SK-N-MC (cell line): ENCODE data around the gene GALNT18.

Experiments used
- DNase-seq: peaks from one replicate; pipeline ENCODE4 v3.0.0-alpha.2; 2011; ENCODE audit warnings: low read depth, low spot score
- H3K27ac ChIP-seq: fragments of 200-600 bp; sonication (generic); 2 replicates; pipeline ENCODE4 v1.5.1; 2016; ENCODE audit warnings: mixed run types
- H3K36me3 ChIP-seq: fragments of 200-600 bp; sonication (generic); 2 replicates; pipeline ENCODE4 v1.6.1; 2017; ENCODE audit warnings: antibody characterized with exemption, low read length, mixed read lengths; ENCODE audit not compliant: insufficient read depth
- H3K4me3 ChIP-seq: fragments of 200-600 bp; sonication (generic); 2 replicates; pipeline ENCODE4 v1.5.1; 2016
- H3K9ac ChIP-seq: fragments of 200-600 bp; sonication (generic); 2 replicates; pipeline ENCODE4 v1.8.0; 2017; ENCODE audit warnings: mixed run types, mixed read lengths; ENCODE audit not compliant: insufficient read length
- H3K9me3 ChIP-seq: fragments of 200-600 bp; sonication (generic); 2 replicates; pipeline ENCODE4 v1.6.1; 2017; ENCODE audit warnings: low read depth, mild to moderate bottlenecking, antibody characterized with exemption, low read length, moderate library complexity, mixed read lengths
- EZH2 ChIP-seq: fragments of 200-600 bp; sonication (generic); IDR thresholded peaks from one replicate; pipeline ENCODE4 v1.6.1; 2017; ENCODE audit warnings: antibody characterized with exemption
- FOXP2 ChIP-seq: optimal IDR thresholded peaks from 2 replicates; pipeline ENCODE3; 2011; ENCODE audit warnings: mild to moderate bottlenecking, moderate library complexity; ENCODE audit not compliant: insufficient read depth; ENCODE audit errors: extremely low read length, control extremely low read depth
- POLR2AphosphoS5 ChIP-seq: IDR thresholded peaks from 2 replicates; pipeline ENCODE4 v1.6.1; 2012; ENCODE audit warnings: mild to moderate bottlenecking, low read depth, low read length, borderline replicate concordance

Gene GALNT18

GRCh38 chr11:11476971-11477645 lies 144.7 kb downstream of the GALNT18 start:
- H3K9ac ChIP-seq, result no peak overlapping the region
- no peak overlapping the region for H3K4me3 ChIP-seq
- H3K9me3 ChIP-seq, result no peaks in the 10 kb centered on the region
- no peaks in the 10 kb centered on the region for H3K36me3 ChIP-seq
- no peak overlapping the region for H3K27ac ChIP-seq
- no peak for DNase-seq
- TF ChIP-seq POLR2AphosphoS5 (no peak), FOXP2 (no peak), EZH2 (no peak)

- no peak overlapping the region for H3K9ac ChIP-seq
- TF ChIP-seq POLR2AphosphoS5 (no peak), FOXP2 (no peak), EZH2 (no peak)
- H3K4me3 ChIP-seq, result no peak overlapping the region
- H3K9me3 ChIP-seq, result no peaks in the 10 kb centered on the region
- DNase-seq, result no peak
- no peaks in the 10 kb centered on the region for H3K36me3 ChIP-seq
- no peak overlapping the region for H3K27ac ChIP-seq
These were observed 145.3 kb downstream of the GALNT18 start for GRCh38 chr11:11476499-11476898.

- Histone ChIP-seq H3K9me3 (no peaks in the 10 kb centered on the region), H3K9ac (no peak overlapping the region), H3K36me3 (no peaks in the 10 kb centered on the region), H3K27ac (no peak overlapping the region), H3K4me3 (no peak overlapping the region)
- TF ChIP-seq FOXP2 (no peak), POLR2AphosphoS5 (no peak), EZH2 (no peak)
- no peak for DNase-seq
These were observed 149.7 kb downstream of the GALNT18 start for GRCh38 chr11:11472106-11472505.

GRCh38 chr11:11471201-11471600 lies 150.6 kb downstream of the GALNT18 start:
- TF ChIP-seq FOXP2, result no peak
- TF ChIP-seq EZH2, result no peak
- no peak for TF ChIP-seq POLR2AphosphoS5
- Histone ChIP-seq H3K27ac (no peak overlapping the region), H3K4me3 (no peak overlapping the region), H3K9ac (no peak overlapping the region), H3K9me3 (no peaks in the 10 kb centered on the region), H3K36me3 (no peaks in the 10 kb centered on the region)
- no peak for DNase-seq

- Histone ChIP-seq H3K4me3 (no peak overlapping the region), H3K27ac (no peak overlapping the region), H3K9me3 (no peaks in the 10 kb centered on the region), H3K36me3 (no peaks in the 10 kb centered on the region), H3K9ac (no peak overlapping the region)
- no peak for DNase-seq
- TF ChIP-seq FOXP2, result no peak
- no peak for TF ChIP-seq EZH2
- TF ChIP-seq POLR2AphosphoS5, result no peak
These were observed 152.9 kb downstream of the GALNT18 start for GRCh38 chr11:11468954-11469353.

GRCh38 chr11:11467312-11467711 lies 154.5 kb downstream of the GALNT18 start:
- no peak overlapping the region for H3K4me3 ChIP-seq
- H3K36me3 ChIP-seq, result no peaks in the 10 kb centered on the region
- no peak for DNase-seq
- no peaks in the 10 kb centered on the region for H3K9me3 ChIP-seq
- H3K27ac ChIP-seq, result no peak overlapping the region
- H3K9ac ChIP-seq, result no peak overlapping the region
- no peak for TF ChIP-seq EZH2
- no peak for TF ChIP-seq POLR2AphosphoS5
- no peak for TF ChIP-seq FOXP2

GRCh38 chr11:11464555-11464954 lies 157.2 kb downstream of the GALNT18 start:
- no peak for TF ChIP-seq FOXP2
- no peak for TF ChIP-seq POLR2AphosphoS5
- no peak for TF ChIP-seq EZH2
- no peak for DNase-seq
- no peak overlapping the region for H3K27ac ChIP-seq
- H3K9ac ChIP-seq, result no peak overlapping the region
- H3K4me3 ChIP-seq, result no peak overlapping the region
- no peaks in the 10 kb centered on the region for H3K36me3 ChIP-seq
- no peaks in the 10 kb centered on the region for H3K9me3 ChIP-seq

- Histone ChIP-seq H3K9me3 (no peaks in the 10 kb centered on the region), H3K36me3 (no peaks in the 10 kb centered on the region), H3K9ac (no peak overlapping the region), H3K4me3 (no peak overlapping the region), H3K27ac (no peak overlapping the region)
- no peak for DNase-seq
- TF ChIP-seq EZH2 (no peak), FOXP2 (no peak), POLR2AphosphoS5 (no peak)
These were observed 158.4 kb downstream of the GALNT18 start for GRCh38 chr11:11463405-11463804.

- Histone ChIP-seq H3K9ac (no peak overlapping the region), H3K36me3 (no peaks in the 10 kb centered on the region), H3K4me3 (no peak overlapping the region), H3K27ac (no peak overlapping the region), H3K9me3 (no peaks in the 10 kb centered on the region)
- TF ChIP-seq FOXP2, result no peak
- no peak for TF ChIP-seq EZH2
- no peak for TF ChIP-seq POLR2AphosphoS5
- no peak for DNase-seq
These were observed 160.3 kb downstream of the GALNT18 start for GRCh38 chr11:11461473-11461872.
